HG03521 (cell line): ENCODE data around the gene TIMP4.
A peak's percentile ranks its signal among the peaks of the same experiment; 100 is the strongest.

ENCODE experiments used
- ATAC-seq: cut with Tn5 transposase; IDR thresholded peaks from one replicate; pipeline ENCODE4 v1.9.1; 2021; ENCODE audit warnings: mild to moderate bottlenecking, moderate library complexity; ENCODE audit not compliant: unreplicated experiment

Gene TIMP4

DNA sequence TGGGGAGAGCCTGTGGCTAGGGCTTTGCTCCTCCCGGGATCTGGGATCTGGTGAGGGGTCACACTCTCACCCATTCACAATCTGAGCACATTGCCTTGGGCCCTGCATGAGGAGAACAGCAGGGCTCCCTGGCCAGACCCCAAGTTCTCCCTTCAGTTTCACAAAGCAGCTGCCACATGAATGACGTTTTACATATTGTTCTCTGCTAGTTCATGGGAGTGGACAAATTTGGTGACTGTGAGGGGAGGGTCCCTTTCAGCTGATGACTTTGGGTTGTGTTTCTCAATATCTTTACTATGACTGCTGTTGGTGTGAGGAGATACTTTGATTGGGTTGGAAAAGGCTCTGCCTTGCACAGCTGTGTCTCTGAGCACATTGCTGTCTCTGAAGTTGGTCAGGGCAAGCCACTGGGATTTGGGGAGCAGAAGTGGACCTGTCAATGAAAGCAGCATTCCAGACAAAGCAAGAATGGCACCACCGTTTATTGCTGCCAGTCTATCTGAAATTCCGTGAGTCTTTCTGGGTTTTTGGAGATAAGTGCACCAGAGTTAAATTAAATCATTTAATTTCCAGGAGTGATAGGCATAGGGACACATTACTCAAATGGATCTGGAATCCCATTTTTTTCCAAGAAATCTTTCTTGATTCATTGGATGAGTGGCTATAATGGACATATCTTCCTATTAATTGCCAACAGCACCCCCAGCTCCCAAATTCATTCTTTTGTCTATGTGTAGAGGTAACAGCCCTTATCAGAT is 10.3 kb downstream of the TIMP4 start:
- ATAC-seq, result no peak

DNA sequence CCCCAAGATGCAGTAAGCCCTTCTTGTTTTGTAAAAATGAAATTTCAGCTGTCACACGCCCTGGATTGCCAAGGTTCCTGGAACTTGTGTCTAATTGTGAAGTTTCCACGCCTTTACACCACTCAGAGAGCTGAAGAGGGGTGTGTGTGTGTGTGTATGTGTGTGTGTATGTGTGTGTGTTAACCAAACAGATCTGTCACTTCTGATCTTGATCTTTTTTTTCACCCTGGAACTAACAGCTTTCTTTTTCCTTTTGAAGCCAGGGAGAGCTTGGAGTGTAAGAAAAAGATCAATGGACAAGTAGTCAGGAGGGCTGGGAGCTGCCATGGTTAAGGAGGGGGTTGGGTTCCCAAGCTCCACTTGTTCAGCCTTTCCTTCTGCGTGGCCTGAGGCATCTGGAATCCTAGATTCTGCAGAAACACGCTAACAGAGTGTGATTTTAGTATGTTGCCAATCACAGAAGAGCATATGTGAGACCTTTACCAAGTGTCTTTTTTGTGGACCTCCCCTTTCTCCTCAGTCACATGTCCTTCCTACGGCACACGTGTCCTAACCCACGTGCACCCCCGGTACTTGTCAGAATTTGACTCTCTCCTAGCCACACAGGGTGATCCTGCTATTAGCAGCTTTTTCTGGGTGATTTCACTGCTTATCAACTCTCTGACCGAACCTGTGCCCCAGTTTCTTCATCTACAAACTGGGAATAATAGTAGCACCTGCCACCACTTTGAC is 11.5 kb downstream of the TIMP4 start:
- ATAC-seq, result no peak

DNA sequence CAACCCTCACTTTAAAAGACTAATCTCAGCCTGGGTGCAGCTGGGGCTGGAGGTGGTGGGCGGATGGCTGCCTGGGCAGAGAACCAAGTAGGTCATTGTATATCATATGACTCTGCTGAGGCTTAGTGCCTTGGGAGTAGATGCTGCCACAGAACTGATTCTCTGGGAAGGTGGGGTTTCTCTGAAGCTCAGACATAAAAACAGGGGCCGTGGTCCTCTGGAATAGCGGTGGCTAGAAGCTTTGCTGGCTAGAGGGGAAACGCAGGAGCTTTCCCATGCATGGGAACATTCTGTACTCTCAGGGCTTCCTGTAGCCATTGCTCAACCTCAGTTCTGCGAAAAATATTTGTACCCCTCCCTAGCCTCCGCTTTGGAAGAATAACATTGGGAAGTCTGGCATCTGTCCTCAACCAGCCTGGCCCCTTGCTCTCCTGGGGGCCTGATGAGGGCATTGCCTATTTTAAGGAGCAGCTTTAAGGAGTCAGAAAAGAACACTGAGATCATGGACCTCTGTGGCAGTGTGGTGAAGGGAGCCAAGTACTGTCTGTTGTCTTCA is 14.7 kb downstream of the TIMP4 start:
- ATAC-seq, result no peak

DNA sequence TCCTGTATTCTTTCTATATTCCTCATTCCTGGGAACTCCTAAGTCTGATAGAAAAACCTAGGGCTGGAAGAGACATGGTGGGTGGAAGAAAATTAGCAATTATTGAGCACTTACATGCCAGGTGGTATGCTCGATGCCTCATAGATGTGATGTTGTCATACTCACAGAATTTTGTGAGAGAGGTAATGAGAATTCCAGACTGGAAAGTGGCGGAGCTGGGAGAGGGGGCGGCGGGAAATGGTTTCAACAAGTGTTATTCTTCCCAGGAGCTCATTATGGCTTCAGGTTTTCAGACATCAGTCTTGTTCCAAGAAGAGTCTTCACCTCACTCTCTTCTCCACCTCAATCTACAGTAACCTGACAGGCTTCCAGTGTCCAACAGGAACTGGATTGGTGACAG is 16.2 kb downstream of the TIMP4 start:
- ATAC-seq, result no peak

DNA sequence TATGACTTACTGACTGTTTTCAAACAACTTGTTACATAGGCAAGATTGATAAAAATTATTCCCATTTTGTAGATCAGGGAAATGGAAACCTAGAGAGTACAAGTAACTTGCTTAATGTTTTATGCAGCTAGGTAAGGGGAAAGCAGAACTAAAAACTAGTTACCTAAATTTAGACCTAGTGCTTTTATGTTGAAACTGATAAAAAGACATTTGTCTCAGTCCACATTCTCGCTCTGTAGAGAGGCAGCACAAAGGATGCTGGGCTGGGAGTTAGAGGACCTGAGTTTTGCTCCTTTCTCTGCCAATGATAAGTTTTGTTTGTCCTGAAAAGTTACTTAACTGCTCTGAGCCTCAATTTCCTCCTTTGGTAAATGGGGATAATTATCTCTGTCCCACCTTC is 17.4 kb downstream of the TIMP4 start:
- no peak for ATAC-seq

DNA sequence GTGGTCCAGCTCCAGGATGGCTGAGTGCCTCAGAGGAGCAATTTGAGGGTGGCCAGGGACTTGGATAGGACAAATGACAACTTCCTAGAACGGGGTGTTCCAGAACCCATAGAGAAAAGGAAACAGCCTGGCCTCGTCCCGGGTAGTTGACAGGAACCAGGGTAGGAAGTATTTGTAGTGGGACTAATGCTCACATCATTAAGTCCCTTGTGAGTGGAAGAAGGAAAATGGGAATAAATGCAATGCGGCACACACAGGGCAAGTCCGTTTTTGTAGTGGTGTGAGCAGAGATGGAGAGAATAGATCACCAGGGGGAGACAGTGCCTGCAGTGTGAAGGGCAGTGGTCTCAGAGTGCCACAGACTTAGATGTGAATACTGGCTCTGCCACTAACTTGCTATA is 19.6 kb downstream of the TIMP4 start:
- ATAC-seq, result no peak

DNA sequence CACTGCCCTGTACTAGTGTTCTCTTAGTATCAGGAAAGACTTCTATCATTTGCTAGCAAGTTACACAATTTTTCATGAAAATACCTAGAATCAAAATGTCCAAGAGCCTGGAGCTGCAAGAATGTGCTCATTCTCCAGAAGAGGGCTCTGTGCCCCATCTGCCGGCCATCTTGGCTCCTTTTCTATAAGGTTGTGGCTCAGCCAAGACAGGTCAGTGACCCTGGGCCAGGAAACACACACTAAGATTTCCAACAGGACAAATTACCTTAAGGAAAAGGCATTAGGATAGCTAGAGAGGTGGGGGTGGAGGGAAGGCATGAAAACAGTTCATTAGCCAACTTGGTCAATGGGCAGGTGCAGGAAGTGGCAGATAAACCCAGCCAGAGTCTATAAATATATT is 20.7 kb downstream of the TIMP4 start:
- ATAC-seq, result no peak

DNA sequence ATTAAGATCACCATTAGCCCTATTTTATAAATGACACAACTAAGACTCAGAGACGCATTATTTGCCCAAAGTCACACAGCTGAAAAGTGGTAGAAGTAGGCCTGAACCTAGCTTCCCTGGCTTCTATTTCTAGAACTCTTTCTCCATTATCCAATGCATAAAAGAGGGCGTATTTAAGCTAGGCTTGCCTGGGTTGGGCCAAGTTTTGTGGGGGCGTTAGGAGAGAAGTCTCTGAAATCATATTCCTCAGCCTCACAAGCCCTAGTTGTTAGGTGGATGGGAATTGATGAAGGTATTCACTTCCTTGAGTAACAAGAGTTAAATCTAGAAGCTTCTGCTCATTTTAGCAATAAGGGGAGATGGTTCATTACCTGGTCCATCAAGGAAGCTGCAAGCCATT is 22.3 kb downstream of the TIMP4 start:
- no peak for ATAC-seq

DNA sequence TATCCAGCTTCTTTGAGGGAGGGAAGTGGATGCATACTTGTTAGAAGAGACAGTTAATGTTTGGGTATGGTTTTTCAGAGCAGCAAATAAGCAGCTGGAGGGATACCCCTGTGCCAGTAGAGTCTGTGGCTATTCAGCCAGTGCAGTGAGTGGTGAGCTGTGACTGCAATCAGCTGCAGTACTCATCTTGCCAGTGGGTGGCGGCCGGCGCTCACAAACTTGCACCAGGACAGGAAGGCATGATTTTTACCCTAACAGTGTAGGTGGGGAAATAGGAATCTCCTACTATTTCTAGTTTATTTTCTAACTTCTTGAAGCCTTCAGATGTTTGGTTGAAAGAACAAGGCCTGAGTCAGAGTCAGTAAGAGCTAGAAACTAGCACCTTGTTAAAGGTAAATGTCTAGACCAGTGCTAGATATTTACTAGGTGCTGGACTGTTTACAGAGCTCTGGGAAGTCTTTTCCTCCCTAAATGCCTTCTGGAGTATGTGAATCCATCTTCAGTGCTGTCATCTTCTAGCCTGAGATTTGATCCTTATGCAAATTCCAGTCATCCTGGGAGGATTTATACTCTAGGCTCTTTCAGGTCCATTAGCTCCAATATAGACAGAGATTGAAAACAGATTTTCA is 23.6 kb downstream of the TIMP4 start:
- ATAC-seq, result peak; percentile 74

DNA sequence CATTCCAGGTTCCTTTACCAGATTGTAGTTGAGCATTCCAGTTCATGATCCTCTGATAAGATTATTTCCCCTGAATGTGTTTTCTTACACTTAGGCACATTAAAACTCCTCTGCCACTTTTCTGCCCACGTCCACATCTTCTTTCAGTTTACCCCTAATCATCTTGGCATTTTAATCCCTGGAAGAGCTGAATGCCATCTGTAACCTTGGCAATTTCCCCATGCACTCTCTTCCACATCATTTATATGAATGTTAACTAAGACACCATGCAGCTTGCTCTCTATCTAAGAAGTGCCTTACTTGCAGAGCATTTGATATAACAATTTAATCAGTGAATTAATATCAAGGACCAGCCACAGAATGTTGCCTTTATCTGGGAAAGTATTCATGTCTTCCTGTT is 25.8 kb downstream of the TIMP4 start:
- ATAC-seq, result no peak

DNA sequence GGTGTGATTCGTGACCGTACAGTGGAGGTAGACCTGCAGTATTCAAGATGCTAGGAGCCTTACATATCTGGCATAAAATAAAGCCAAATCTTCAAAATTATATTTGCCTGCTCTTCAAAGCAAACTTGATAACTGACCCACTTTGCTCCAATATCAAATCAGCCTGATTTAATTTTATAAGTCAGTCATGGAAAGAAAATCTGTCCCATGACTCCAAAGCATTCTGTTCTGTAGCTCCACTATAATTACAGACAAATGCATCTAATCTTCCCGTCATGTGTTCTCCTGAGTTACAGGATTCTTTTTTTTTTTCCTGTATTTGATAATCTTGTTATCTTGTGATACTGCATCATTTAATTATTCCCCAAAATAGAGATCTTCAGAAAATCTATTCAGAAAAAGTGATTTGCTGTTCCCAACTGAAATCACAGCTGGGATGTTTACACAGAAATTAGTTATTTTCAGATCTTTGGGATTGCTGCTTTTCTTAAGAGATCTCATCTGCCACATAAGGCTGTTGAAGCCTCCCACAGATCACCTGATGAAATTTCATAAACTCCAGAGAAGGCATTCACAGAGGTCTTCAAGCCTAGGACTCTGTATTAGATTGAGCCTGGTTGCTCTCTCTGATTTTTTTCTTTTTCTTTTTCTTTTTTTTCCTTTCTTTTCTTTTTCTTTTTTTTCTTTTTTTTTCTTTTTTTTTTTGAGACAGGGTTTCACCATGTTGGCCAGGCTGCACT is 27.2 kb downstream of the TIMP4 start:
- ATAC-seq, result no peak

DNA sequence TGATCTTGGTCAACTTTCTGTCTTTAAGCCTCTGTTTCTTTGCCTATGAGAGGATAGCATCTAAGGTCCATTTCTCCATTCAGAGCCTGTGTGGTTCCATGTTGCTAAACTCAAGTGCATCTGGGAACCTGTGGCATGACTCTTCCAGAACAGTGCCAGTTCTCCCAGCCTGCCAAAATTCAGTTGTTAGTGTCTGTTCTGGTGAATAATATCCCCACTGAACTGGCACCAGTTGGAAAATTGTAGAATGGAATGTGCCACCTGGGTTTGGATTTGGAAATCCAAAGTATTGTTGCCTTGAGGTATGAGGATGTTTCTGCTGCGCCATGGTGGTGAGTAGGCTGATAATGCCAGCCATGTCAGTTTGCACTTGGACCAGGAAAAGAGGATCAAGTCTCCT is 31.3 kb downstream of the TIMP4 start:
- no peak for ATAC-seq

DNA sequence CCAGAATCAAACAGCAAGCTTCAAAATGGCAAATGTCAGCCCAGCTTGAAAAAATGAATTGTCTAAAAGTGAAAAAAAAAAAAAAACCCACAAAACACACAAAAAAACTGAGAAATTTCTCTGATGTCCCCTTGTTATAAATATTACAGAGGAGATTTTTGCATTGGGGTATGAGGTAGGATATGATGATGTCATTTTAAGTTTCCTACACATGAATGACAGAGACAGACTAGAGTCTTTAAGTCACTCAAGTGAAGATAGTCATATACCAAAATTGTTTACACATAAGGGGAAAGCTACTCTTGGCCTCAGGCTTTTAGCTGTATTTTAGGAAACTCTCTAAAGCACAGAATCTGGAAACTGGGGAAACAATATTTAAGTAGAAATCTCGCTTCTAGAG is 32.9 kb downstream of the TIMP4 start:
- no peak for ATAC-seq

DNA sequence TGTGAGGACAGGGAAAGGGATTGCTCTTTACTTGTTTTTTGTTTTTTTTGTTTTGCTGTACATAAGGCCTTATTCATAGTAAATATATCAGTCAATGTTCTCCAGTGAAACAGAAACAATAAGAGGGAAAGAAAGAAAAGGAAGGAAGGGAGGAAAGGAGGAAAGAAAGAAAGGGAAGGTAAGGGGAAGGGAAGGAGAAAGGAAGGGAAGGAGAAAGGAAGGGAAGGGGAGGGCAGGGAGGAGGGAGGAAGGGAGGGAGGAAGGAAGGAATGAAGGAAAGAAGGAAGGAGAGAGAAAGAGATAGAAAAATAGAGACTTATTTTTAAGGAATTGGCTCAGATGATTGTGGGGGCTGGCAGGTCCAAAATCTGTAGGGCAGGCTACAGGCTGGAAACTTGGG is 37.2 kb downstream of the TIMP4 start:
- no peak for ATAC-seq

DNA sequence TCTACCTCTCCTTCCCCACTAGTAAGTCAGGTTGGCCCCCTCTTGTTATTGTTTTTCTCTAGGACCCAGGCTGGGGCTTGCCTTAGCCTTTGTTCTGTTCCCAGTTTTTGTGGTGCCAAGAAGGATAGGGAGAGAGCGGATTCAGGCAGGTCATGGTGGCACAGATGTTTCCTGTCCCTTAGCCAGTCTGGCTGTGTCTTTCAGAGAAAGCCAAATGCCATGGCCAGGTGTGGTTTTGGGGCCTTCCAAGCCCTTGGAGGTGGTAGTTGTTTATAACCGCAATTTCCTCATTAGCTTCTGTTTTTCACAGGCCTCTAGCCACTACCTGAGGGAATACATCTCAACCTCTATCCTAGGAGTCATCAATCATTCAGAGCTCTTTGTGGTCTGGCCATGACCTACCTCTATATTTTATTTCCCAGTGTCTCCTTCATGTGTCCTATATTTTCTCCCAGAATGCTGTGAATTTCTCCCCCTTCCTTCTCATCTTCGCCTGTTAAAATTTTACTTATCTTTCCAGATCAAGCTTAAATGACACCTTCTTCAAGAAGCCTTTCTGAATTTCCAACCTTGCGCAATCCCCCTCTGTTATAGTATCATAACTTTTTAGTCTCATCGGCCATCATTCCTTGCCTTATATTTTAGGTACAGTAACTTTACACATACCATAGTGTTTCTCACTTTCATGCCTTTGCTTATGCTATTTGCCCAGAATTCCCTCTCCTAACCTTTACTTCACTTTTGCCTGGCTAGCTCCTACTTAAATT is 38.2 kb downstream of the TIMP4 start:
- ATAC-seq, result no peak

DNA sequence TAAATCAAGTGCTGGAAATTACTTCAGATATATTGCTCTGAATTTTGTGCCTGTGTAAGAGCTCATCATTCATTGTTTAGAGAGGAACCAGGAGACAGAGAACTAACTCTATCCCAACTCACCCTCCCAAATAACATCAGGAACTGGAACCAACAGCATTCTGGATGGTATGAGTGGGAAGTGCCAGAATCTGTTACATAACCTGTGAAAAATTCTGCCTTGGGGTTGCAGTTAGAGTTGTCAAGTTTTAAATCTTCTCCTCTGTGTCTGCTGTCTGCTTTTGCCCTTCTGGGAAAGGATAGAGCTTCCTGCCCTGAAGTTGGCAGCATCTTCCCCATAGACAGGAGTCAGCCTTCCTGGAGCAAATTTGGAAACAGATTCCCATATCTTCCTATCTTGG is 41.2 kb downstream of the TIMP4 start:
- no peak for ATAC-seq

DNA sequence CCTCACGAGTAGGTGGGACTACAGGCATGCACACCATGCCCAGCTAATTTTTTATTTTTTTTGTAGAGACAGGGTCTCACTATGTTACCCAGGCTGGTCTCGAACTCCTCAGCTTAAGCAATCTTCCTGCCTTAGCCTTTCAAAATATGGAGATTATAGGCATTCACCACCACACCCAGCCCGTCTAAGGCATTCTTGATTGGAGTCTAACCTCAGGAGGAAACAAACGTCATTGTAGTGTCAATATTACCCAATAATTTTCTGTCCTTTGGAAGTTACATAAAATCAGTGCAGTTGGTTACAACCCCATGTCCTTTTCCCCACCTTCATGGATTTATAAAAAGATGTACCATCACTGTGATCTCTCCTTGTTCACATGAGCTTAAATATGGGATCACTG is 41.8 kb downstream of the TIMP4 start:
- no peak for ATAC-seq

DNA sequence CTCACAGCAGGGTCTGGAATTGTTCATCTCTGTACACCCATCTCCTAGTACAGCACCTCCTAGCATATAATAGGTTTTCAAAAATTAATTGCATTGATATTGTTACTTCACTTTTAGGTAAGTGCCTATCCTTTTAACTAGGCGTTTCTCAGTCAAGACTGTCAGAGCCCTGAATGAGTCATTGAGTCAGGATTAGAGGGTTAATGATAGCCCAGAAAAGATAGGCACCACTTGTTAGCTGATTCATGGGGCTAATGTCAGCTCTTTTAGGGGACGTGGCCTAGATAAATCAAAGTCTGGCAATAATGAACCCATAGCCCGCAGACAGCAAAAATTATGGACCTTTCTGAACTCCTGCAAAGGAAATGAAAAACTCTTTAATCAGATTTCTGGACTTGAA is 42.9 kb downstream of the TIMP4 start:
- ATAC-seq, result no peak

DNA sequence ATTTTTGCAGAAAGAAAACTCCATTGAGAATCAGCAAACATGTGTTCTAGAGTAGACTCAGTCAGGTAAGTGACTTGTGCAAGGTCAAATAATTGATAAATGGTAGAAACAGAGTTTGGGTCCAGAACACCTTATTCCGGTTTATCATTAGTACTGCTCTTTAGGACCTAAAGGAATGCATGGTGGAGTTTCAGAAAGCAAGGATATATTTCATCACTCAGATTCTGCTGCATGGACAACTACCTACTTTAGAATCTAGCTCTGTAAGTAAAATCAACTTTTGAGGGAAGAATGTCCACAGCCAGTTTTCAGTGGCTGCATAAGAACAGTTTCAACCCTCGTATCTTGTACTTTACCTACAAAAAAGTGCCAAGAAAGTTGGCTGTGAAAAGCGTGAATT is 43.6 kb downstream of the TIMP4 start:
- ATAC-seq, result no peak

DNA sequence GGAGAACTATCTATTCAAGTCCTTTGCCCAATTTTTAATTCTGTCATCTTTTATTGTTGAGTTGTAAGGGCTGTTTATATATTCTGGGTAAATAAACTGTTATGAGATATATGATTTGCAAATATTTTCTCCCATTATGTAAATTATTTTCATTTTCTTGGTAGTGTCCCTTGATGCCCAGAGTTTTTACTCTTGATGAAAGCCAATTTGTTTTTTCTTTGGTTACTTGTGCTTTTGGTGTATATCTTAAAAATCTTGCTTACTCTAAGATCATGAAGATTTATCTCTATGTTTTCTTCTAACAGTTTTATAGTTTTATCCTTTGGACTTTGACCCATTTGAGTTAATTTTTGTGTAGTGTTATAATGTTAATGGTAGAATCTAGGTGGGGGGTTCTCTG is 44.5 kb downstream of the TIMP4 start:
- ATAC-seq, result no peak
